HEK293 (cell line): ENCODE results near the gene UGT1A9.

Experiments
- CTCF ChIA-PET: fragments of 350-600 bp; formaldehyde crosslinking; extraction: SDS; loops from one replicate; lab custom pipeline; 2021; ENCODE audit warnings: antibody characterized with exemption; lab: Yijun Ruan, JAX
- POLR2A ChIA-PET: fragments of 300-600 bp; formaldehyde crosslinking; extraction: SDS; loops from one replicate; lab custom pipeline; 2020; ENCODE audit warnings: antibody characterized with exemption, inconsistent platforms; lab: Yijun Ruan, JAX
- H3K27ac ChIP-seq: fragments of 200-500 bp; sonication (Bioruptor generic); 2 replicates; pipeline ENCODE4 v1.5.1; 2014; ENCODE audit warnings: low read depth, low read length, control low read depth, inconsistent platforms; ENCODE audit errors: extremely low read depth
- H3K36me3 ChIP-seq, 2 experiments: fragments of 200-500 bp in 1 of 2; sonication (Bioruptor generic) in 1 of 2; 1 replicate in 1 of 2; 2 replicates in 1 of 2; pipeline ENCODE4 v1.5.1; 2014 to 2017; ENCODE audit warnings: inconsistent platforms in 2 of 2, low read length in 2 of 2; ENCODE audit not compliant: control insufficient read depth in 2 of 2, insufficient read depth in 1 of 2
- H3K4me1 ChIP-seq: fragments of 200-500 bp; sonication (Bioruptor generic); 2 replicates; pipeline ENCODE4 v1.5.1; 2014; ENCODE audit warnings: mild to moderate bottlenecking, low read length, inconsistent platforms; ENCODE audit not compliant: control insufficient read depth, insufficient read depth
- H3K4me3 ChIP-seq: 2 replicates; pipeline ENCODE4 v1.5.1; 2011; ENCODE audit warnings: low read depth, mild to moderate bottlenecking, control low read depth, low read length, moderate library complexity
- H3K9me3 ChIP-seq: fragments of 200-500 bp; sonication (Bioruptor generic); 2 replicates; pipeline ENCODE4 v1.5.1; 2014; ENCODE audit warnings: low read depth, low read length, inconsistent platforms; ENCODE audit not compliant: control insufficient read depth, insufficient read depth
- BCL6B ChIP-seq: fragments of 450-650 bp; formaldehyde crosslinking; IDR thresholded peaks from 2 replicates; pipeline ENCODE4 v1.5.1; 2017; ENCODE audit warnings: missing biosample characterization, missing genetic modification characterization
- FEZF1 ChIP-seq: fragments of 450-650 bp; formaldehyde crosslinking; IDR thresholded peaks from 2 replicates; pipeline ENCODE4 v1.5.1; 2016; ENCODE audit warnings: missing biosample characterization, missing genetic modification characterization
- ZBTB11 ChIP-seq: fragments of 450-650 bp; formaldehyde crosslinking; conservative IDR thresholded peaks from 2 replicates; pipeline ENCODE4 v1.5.1; 2016; ENCODE audit warnings: low read depth, missing biosample characterization, missing genetic modification characterization
- ZFP3 ChIP-seq: fragments of 450-650 bp; formaldehyde crosslinking; IDR thresholded peaks from 2 replicates; pipeline ENCODE4 v1.5.1; 2016; ENCODE audit warnings: low read depth, missing biosample characterization, missing genetic modification characterization
- ZNF10 ChIP-seq: fragments of 450-650 bp; formaldehyde crosslinking; IDR thresholded peaks from 2 replicates; pipeline ENCODE4 v1.5.1; 2017; ENCODE audit warnings: missing biosample characterization, missing genetic modification characterization
- ZNF175 ChIP-seq: fragments of 450-650 bp; formaldehyde crosslinking; IDR thresholded peaks from 2 replicates; pipeline ENCODE4 v1.5.1; 2016; ENCODE audit warnings: missing biosample characterization, missing genetic modification characterization
- ZNF184 ChIP-seq: fragments of 450-650 bp; IDR thresholded peaks from 2 replicates; pipeline ENCODE4 v1.5.1; 2018; ENCODE audit warnings: missing biosample characterization, mild to moderate bottlenecking, missing genetic modification characterization
- ZNF2 ChIP-seq: fragments of 450-650 bp; formaldehyde crosslinking; IDR thresholded peaks from 2 replicates; pipeline ENCODE4 v1.5.1; 2016; ENCODE audit warnings: missing biosample characterization, missing genetic modification characterization
- ZNF274 ChIP-seq, 2 experiments: fragments of 200-500 bp in 1 of 2; fragments of 450-650 bp in 1 of 2; sonication (Bioruptor generic) in 1 of 2; formaldehyde crosslinking in 1 of 2; IDR thresholded peaks; 2 replicates each; pipeline versions ENCODE4 v1.5.1 to v1.6.1; 2014 to 2016; ENCODE audit warnings: borderline replicate concordance in 1 of 2, inconsistent platforms in 1 of 2, low read length in 1 of 2, missing biosample characterization in 1 of 2, missing genetic modification characterization in 1 of 2
- ZNF473 ChIP-seq: fragments of 450-650 bp; formaldehyde crosslinking; IDR thresholded peaks from 2 replicates; pipeline ENCODE4 v1.5.1; 2017; ENCODE audit warnings: missing biosample characterization, missing genetic modification characterization
- ZNF510 ChIP-seq: fragments of 450-650 bp; formaldehyde crosslinking; IDR thresholded peaks from 2 replicates; pipeline ENCODE4 v1.5.1; 2018; ENCODE audit warnings: mild to moderate bottlenecking, missing genetic modification characterization, missing biosample characterization; ENCODE audit not compliant: insufficient replicate concordance
- ZNF549 ChIP-seq: fragments of 450-650 bp; IDR thresholded peaks from 2 replicates; pipeline ENCODE4 v1.5.1; 2018; ENCODE audit warnings: missing biosample characterization, missing genetic modification characterization, mild to moderate bottlenecking, inconsistent platforms, moderate library complexity
- ZNF571 ChIP-seq: fragments of 450-650 bp; formaldehyde crosslinking; IDR thresholded peaks from 2 replicates; pipeline ENCODE4 v1.5.0; 2017; ENCODE audit warnings: missing biosample characterization, missing genetic modification characterization
- ZNF580 ChIP-seq: fragments of 450-650 bp; formaldehyde crosslinking; IDR thresholded peaks from 2 replicates; pipeline ENCODE4 v1.5.1; 2016; ENCODE audit warnings: missing biosample characterization, missing genetic modification characterization
- ZSCAN5A ChIP-seq: fragments of 450-650 bp; formaldehyde crosslinking; IDR thresholded peaks from 2 replicates; pipeline ENCODE4 v1.5.1; 2016; ENCODE audit warnings: missing biosample characterization, missing genetic modification characterization
- TF ChIP-seq, protein P1 (sequence below): fragments of 450-650 bp; formaldehyde crosslinking; IDR thresholded peaks from 2 replicates; pipeline ENCODE4 v1.5.1; 2016; ENCODE audit warnings: missing biosample characterization, missing genetic modification characterization
- TF ChIP-seq, protein P2 (sequence below): fragments of 450-650 bp; formaldehyde crosslinking; IDR thresholded peaks from 2 replicates; pipeline ENCODE4 v1.5.1; 2016; ENCODE audit warnings: missing biosample characterization, missing genetic modification characterization
- TF ChIP-seq, protein P3 (sequence below): fragments of 450-650 bp; formaldehyde crosslinking; IDR thresholded peaks from 2 replicates; pipeline ENCODE4 v1.5.0; 2017; ENCODE audit warnings: missing biosample characterization, missing genetic modification characterization, borderline replicate concordance

UGT1A9 gene

GRCh38 chr2:233769260-233769659, 97.6 kb downstream of the UGT1A9 start (continued):
- no peak for TF ChIP-seq ZNF473 (tag by site-specific recombination)
- TF ChIP-seq ZNF2 (tag by site-specific recombination) = no peak
- no peak for TF ChIP-seq ZNF175

GRCh38 chr2:233772153-233772552, 100.5 kb downstream of the UGT1A9 start:
- no peaks in the 10 kb centered on the region for H3K4me1 ChIP-seq
- no peak overlapping the region for H3K4me3 ChIP-seq
- TF ChIP-seq, protein P1, sequence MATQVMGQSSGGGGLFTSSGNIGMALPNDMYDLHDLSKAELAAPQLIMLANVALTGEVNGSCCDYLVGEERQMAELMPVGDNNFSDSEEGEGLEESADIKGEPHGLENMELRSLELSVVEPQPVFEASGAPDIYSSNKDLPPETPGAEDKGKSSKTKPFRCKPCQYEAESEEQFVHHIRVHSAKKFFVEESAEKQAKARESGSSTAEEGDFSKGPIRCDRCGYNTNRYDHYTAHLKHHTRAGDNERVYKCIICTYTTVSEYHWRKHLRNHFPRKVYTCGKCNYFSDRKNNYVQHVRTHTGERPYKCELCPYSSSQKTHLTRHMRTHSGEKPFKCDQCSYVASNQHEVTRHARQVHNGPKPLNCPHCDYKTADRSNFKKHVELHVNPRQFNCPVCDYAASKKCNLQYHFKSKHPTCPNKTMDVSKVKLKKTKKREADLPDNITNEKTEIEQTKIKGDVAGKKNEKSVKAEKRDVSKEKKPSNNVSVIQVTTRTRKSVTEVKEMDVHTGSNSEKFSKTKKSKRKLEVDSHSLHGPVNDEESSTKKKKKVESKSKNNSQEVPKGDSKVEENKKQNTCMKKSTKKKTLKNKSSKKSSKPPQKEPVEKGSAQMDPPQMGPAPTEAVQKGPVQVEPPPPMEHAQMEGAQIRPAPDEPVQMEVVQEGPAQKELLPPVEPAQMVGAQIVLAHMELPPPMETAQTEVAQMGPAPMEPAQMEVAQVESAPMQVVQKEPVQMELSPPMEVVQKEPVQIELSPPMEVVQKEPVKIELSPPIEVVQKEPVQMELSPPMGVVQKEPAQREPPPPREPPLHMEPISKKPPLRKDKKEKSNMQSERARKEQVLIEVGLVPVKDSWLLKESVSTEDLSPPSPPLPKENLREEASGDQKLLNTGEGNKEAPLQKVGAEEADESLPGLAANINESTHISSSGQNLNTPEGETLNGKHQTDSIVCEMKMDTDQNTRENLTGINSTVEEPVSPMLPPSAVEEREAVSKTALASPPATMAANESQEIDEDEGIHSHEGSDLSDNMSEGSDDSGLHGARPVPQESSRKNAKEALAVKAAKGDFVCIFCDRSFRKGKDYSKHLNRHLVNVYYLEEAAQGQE (tag by site-specific recombination) = no peak
- TF ChIP-seq ZNF549 = no peak
- TF ChIP-seq ZNF580 (tag by site-specific recombination) = no peak
- no peak for TF ChIP-seq ZFP3 (tag by site-specific recombination)
- TF ChIP-seq ZNF510 (tag by site-specific recombination) = no peak
- TF ChIP-seq, protein P2, sequence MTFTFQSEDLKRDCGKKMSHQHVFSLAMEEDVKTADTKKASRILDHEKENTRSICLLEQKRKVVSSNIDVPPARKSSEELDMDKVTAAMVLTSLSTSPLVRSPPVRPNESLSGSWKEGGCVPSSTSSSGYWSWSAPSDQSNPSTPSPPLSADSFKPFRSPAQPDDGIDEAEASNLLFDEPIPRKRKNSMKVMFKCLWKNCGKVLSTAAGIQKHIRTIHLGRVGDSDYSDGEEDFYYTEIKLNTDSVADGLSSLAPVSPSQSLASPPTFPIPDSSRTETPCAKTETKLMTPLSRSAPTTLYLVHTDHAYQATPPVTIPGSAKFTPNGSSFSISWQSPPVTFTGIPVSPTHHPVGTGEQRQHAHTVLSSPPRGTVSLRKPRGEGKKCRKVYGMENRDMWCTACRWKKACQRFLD (tag by site-specific recombination) = no peak
- TF ChIP-seq ZBTB11 (tag by site-specific recombination) = no peak
- no peak for TF ChIP-seq ZNF10 (tag by site-specific recombination)
- no peaks in the 10 kb centered on the region for H3K36me3 ChIP-seq
- ChIA-PET CTCF (no interaction called here), POLR2A (no interaction called here)
- H3K9me3 ChIP-seq = no peaks in the 10 kb centered on the region
- H3K27ac ChIP-seq = no peak overlapping the region

- ChIA-PET POLR2A (no interaction called here), CTCF (no interaction called here)
- no peak overlapping the region for H3K4me3 ChIP-seq
- no peaks in the 10 kb centered on the region for H3K36me3 ChIP-seq
- no peak overlapping the region for H3K27ac ChIP-seq
- no peaks in the 10 kb centered on the region for H3K4me1 ChIP-seq
- no peaks in the 10 kb centered on the region for H3K9me3 ChIP-seq
- TF ChIP-seq FEZF1 (tag by site-specific recombination) (no peak), ZSCAN5A (tag by site-specific recombination) (no peak), BCL6B (tag by site-specific recombination) (no peak), ZNF184 (no peak), ZNF274 (IDR thresholded peaks at IDR 0.05; ENCODE audit: low read length) (no peak), ZNF274 (tag by site-specific recombination; IDR thresholded peaks at IDR 0.05; ENCODE audit: borderline replicate concordance) (no peak), ZNF571 (tag by site-specific recombination) (no peak)
- TF ChIP-seq, protein P3, sequence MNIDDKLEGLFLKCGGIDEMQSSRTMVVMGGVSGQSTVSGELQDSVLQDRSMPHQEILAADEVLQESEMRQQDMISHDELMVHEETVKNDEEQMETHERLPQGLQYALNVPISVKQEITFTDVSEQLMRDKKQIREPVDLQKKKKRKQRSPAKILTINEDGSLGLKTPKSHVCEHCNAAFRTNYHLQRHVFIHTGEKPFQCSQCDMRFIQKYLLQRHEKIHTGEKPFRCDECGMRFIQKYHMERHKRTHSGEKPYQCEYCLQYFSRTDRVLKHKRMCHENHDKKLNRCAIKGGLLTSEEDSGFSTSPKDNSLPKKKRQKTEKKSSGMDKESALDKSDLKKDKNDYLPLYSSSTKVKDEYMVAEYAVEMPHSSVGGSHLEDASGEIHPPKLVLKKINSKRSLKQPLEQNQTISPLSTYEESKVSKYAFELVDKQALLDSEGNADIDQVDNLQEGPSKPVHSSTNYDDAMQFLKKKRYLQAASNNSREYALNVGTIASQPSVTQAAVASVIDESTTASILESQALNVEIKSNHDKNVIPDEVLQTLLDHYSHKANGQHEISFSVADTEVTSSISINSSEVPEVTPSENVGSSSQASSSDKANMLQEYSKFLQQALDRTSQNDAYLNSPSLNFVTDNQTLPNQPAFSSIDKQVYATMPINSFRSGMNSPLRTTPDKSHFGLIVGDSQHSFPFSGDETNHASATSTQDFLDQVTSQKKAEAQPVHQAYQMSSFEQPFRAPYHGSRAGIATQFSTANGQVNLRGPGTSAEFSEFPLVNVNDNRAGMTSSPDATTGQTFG (tag by site-specific recombination) = no peak
Observed at GRCh38 chr2:233772583-233772982, 100.9 kb downstream of the UGT1A9 start.
